ENCODE results near the gene KNOP1.

The KNOP1 gene

DNA sequence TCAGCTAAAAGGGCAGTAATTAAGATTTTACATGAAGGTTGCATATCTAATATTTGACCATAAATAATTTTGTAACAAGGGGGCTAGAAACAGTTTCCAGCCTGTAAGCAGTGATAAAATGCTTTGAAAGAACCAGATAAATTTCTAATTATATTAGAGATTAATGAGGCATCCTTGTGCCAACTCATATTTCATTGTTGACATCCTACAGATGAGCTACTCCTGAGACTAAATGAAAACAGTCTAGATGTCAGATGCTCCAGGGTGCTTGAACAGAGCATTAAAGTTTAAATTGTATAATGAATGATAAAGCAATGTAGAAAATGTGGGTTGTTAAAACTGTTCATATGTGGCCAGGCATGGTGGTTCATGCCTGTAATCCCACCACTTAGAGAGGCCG lies 23.3 kb upstream of the KNOP1 start:
- Histone ChIP-seq H3K27me3 (ENCODE audit: control insufficient read depth, low read length) (no peaks in the 10 kb centered on the region), H3K4me1 (ENCODE audit: control insufficient read depth, low read length) (no peaks in the 10 kb centered on the region), H3K27ac (ENCODE audit: low read depth, low read length) (no peak overlapping the region), H4K20me1 (ENCODE audit: control insufficient read depth, insufficient read depth, low read depth, low read length) (no peaks in the 10 kb centered on the region), H3K9me2 (replicated peaks; ENCODE audit: control insufficient read depth, low read length) (no peaks in the 10 kb centered on the region), H3F3A (ENCODE audit: control insufficient read depth, insufficient read depth) (no peaks in the 10 kb centered on the region), H3K4me2 (ENCODE audit: low read length) (no peak overlapping the region), H3K79me2 (ENCODE audit: control insufficient read depth, low read length) (no peaks in the 10 kb centered on the region), H3K4me3 (ENCODE audit: low read length) (no peak overlapping the region), H3K9me3 (ENCODE audit: control insufficient read depth, insufficient read depth, low read length) (no peaks in the 10 kb centered on the region), H3K36me3 (ENCODE audit: control insufficient read depth, low read length) (no peaks in the 10 kb centered on the region)
- TF ChIP-seq, protein P1, sequence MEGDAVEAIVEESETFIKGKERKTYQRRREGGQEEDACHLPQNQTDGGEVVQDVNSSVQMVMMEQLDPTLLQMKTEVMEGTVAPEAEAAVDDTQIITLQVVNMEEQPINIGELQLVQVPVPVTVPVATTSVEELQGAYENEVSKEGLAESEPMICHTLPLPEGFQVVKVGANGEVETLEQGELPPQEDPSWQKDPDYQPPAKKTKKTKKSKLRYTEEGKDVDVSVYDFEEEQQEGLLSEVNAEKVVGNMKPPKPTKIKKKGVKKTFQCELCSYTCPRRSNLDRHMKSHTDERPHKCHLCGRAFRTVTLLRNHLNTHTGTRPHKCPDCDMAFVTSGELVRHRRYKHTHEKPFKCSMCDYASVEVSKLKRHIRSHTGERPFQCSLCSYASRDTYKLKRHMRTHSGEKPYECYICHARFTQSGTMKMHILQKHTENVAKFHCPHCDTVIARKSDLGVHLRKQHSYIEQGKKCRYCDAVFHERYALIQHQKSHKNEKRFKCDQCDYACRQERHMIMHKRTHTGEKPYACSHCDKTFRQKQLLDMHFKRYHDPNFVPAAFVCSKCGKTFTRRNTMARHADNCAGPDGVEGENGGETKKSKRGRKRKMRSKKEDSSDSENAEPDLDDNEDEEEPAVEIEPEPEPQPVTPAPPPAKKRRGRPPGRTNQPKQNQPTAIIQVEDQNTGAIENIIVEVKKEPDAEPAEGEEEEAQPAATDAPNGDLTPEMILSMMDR (IDR thresholded peaks at IDR 0.05; ENCODE audit: low read depth, low read length, poor library complexity, severe bottlenecking): no peak
- no peak for TF ChIP-seq EZH2phosphoT487 (IDR thresholded peaks at IDR 0.05; ENCODE audit: borderline replicate concordance, low read length)

DNA sequence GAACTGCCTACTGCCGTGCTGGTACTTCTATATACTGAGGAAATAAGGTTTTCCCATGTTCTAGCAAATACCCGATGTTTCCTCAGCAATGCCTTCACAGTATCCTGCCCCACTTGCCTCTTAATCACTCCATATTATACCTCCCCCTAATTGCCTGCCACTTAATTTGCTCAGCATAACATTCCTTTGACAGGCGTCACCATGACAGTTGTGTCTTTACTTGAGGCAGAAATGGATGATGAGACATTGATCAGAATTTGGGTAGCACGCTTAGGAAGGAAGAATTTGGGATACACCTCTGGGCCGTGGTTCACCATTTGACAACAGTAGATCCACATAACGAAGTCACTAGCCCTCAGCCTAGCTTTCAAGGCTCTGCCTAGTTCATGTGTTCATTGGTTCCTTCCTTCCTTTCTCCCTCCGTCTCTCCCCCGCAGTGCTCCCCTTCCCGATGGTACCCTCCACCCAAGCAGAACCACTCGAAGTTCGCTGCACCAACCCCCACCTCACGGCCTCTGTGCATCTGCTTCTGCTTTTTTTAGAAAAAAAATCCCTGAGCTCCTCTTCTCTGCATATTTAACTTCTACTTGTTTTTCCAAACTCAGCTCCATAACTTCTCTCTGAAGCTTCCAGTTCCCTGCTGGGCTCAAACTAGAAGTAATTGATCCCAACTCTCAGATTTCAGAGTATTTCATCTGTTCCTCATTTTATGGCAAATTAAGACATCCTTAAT lies 19.4 kb upstream of the KNOP1 start:
- Histone ChIP-seq H3K27ac (ENCODE audit: low read depth, low read length) (no peak overlapping the region), H3K4me3 (ENCODE audit: low read length) (no peak overlapping the region), H3K27me3 (ENCODE audit: control insufficient read depth, low read length) (no peaks in the 10 kb centered on the region), H3K4me1 (ENCODE audit: control insufficient read depth, low read length) (no peaks in the 10 kb centered on the region), H3K4me2 (ENCODE audit: low read length) (no peak overlapping the region), H3K9me3 (ENCODE audit: control insufficient read depth, insufficient read depth, low read length) (no peaks in the 10 kb centered on the region), H3K9me2 (replicated peaks; ENCODE audit: control insufficient read depth, low read length) (no peaks in the 10 kb centered on the region), H3K36me3 (ENCODE audit: control insufficient read depth, low read length) (no peaks in the 10 kb centered on the region), H4K20me1 (ENCODE audit: control insufficient read depth, insufficient read depth, low read depth, low read length) (no peaks in the 10 kb centered on the region), H3F3A (ENCODE audit: control insufficient read depth, insufficient read depth) (no peaks in the 10 kb centered on the region), H3K79me2 (ENCODE audit: control insufficient read depth, low read length) (no peaks in the 10 kb centered on the region)
- TF ChIP-seq, protein P1 (IDR thresholded peaks at IDR 0.05; ENCODE audit: low read depth, low read length, poor library complexity, severe bottlenecking): no peak
- no peak for TF ChIP-seq EZH2phosphoT487 (IDR thresholded peaks at IDR 0.05; ENCODE audit: borderline replicate concordance, low read length)

GRCh38 chr16:19735074-19735867 lies 17.2 kb upstream of the KNOP1 start:
- H3K4me2 ChIP-seq (ENCODE audit: low read length): no peak overlapping the region
- H3K27me3 ChIP-seq (ENCODE audit: control insufficient read depth, low read length): no peaks in the 10 kb centered on the region
- no peak overlapping the region for H3K27ac ChIP-seq (ENCODE audit: low read depth, low read length)
- no peak for TF ChIP-seq EZH2phosphoT487 (IDR thresholded peaks at IDR 0.05; ENCODE audit: borderline replicate concordance, low read length)
- TF ChIP-seq, protein P1 (IDR thresholded peaks at IDR 0.05; ENCODE audit: low read depth, low read length, poor library complexity, severe bottlenecking): no peak
- H3K79me2 ChIP-seq (ENCODE audit: control insufficient read depth, low read length): no peaks in the 10 kb centered on the region
- no peaks in the 10 kb centered on the region for H3K9me2 ChIP-seq (replicated peaks; ENCODE audit: control insufficient read depth, low read length)
- H4K20me1 ChIP-seq (ENCODE audit: control insufficient read depth, insufficient read depth, low read depth, low read length): no peaks in the 10 kb centered on the region
- no peak overlapping the region for H3K4me3 ChIP-seq (ENCODE audit: low read length)
- no peaks in the 10 kb centered on the region for H3F3A ChIP-seq (ENCODE audit: control insufficient read depth, insufficient read depth)
- no peaks in the 10 kb centered on the region for H3K4me1 ChIP-seq (ENCODE audit: control insufficient read depth, low read length)
- no peaks in the 10 kb centered on the region for H3K36me3 ChIP-seq (ENCODE audit: control insufficient read depth, low read length)
- H3K9me3 ChIP-seq (ENCODE audit: control insufficient read depth, insufficient read depth, low read length): no peaks in the 10 kb centered on the region

Measured in DOHH2 (cell line).